Midbrain (tissue), 1 donor: ENCODE data around the gene DNAH11.

ENCODE experiments used
- DNase-seq: peaks from one replicate; lab custom pipeline; 2025; lab: John Stamatoyannopoulos, UW

DNAH11 gene

GRCh38 chr7:21550821-21551531 lies 8.1 kb downstream of the DNAH11 start:
- DNase-seq: no peak

GRCh38 chr7:21562385-21562784 lies 19.5 kb downstream of the DNAH11 start:
- DNase-seq: no peak

- no peak for DNase-seq
Measured at GRCh38 chr7:21565614-21566013, 22.8 kb downstream of the DNAH11 start.

GRCh38 chr7:21566094-21566493 lies 23.3 kb downstream of the DNAH11 start:
- no peak for DNase-seq

GRCh38 chr7:21568762-21569161 lies 25.9 kb downstream of the DNAH11 start:
- DNase-seq: peak; percentile 10

GRCh38 chr7:21572331-21573313 lies 29.8 kb downstream of the DNAH11 start:
- DNase-seq: no peak

- DNase-seq: no peak
Measured at GRCh38 chr7:21579341-21580072, 36.7 kb downstream of the DNAH11 start.

- DNase-seq: no peak
Measured at GRCh38 chr7:21580073-21580521, 37.3 kb downstream of the DNAH11 start.

GRCh38 chr7:21585070-21585724 lies 42.4 kb downstream of the DNAH11 start:
- DNase-seq: no peak

GRCh38 chr7:21587139-21587784 lies 44.4 kb downstream of the DNAH11 start:
- no peak for DNase-seq

GRCh38 chr7:21596801-21597200 lies 54.0 kb downstream of the DNAH11 start:
- DNase-seq: no peak

- no peak for DNase-seq
Measured at GRCh38 chr7:21603462-21603861, 60.6 kb downstream of the DNAH11 start.

- no peak for DNase-seq
Measured at GRCh38 chr7:21603972-21604749, 61.3 kb downstream of the DNAH11 start.

- no peak for DNase-seq
Measured at GRCh38 chr7:21605008-21605585, 62.3 kb downstream of the DNAH11 start.

GRCh38 chr7:21608465-21608864 lies 65.6 kb downstream of the DNAH11 start:
- DNase-seq: no peak

- no peak for DNase-seq
Measured at GRCh38 chr7:21611129-21611528, 68.3 kb downstream of the DNAH11 start.

GRCh38 chr7:21616091-21616490 lies 73.3 kb downstream of the DNAH11 start:
- DNase-seq: no peak

- DNase-seq: no peak
Measured at GRCh38 chr7:21616796-21617436, 74.1 kb downstream of the DNAH11 start.

GRCh38 chr7:21617513-21617912 lies 74.7 kb downstream of the DNAH11 start:
- no peak for DNase-seq
